ENCODE measurements around the gene ESRRA.
A peak's percentile ranks its signal among the peaks of the same experiment; 100 is the strongest.
"Not testable (repeated sequence)": the region's sequence is repeated elsewhere in the genome, so short reads cannot be mapped to it uniquely, and the experiment has no call there.

ESRRA gene

GRCh38 chr11:64292460-64293254, 12.7 kb upstream of the ESRRA start:
- ATAC-seq (no peak), DNase-seq (no peak)

GRCh38 chr11:64294774-64295173, 10.6 kb upstream of the ESRRA start:
- ATAC-seq (no peak), DNase-seq (no peak)

GRCh38 chr11:64295760-64296159, 9.6 kb upstream of the ESRRA start:
- ATAC-seq (no peak), DNase-seq (no peak)

- no peak for DNase-seq
- no peak for ATAC-seq
Measured at GRCh38 chr11:64296236-64296635, 9.1 kb upstream of the ESRRA start.

GRCh38 chr11:64296830-64297698, 8.3 kb upstream of the ESRRA start:
- ATAC-seq = no peak

GRCh38 chr11:64297699-64298358, 7.5 kb upstream of the ESRRA start:
- DNase-seq (no peak), ATAC-seq (no peak)

More at GRCh38 chr11:64296830-64297698, 8.3 kb upstream of the ESRRA start:
- DNase-seq = no peak

- no peak for DNase-seq
- no peak for ATAC-seq
Measured at GRCh38 chr11:64298966-64299846, 6.1 kb upstream of the ESRRA start.

GRCh38 chr11:64299847-64300648, 5.3 kb upstream of the ESRRA start, which contains the start of gene CATSPERZ:
Gene CATSPERZ, plus strand, starts transcription at chr11:64300358. Its CDS starts 53 bp downstream, at chr11:64300411.
- DNase-seq (no peak), ATAC-seq (no peak)

- DNase-seq = no peak
- no peak for ATAC-seq
Measured at GRCh38 chr11:64303109-64304031, 2.0 kb upstream of the ESRRA start.

GRCh38 chr11:64304032-64304315, 1.4 kb upstream of the ESRRA start:
- no peak for ATAC-seq
- no peak for DNase-seq

GRCh38 chr11:64304316-64305072, 830 bp upstream of the ESRRA start:
- DNase-seq (peak; percentile 99), ATAC-seq (peak; percentile 48)

GRCh38 chr11:64305691-64306562, 603 bp downstream of the ESRRA start:
- peak; percentile 77 for DNase-seq
- peak; percentile 15 for ATAC-seq

- DNase-seq = no peak
- ATAC-seq = no peak
Measured at GRCh38 chr11:64306563-64306875, 1.2 kb downstream of the ESRRA start.

- ATAC-seq = no peak
- DNase-seq = no peak
Measured at GRCh38 chr11:64306876-64307622, 1.7 kb downstream of the ESRRA start.

GRCh38 chr11:64307795-64308194, 2.5 kb downstream of the ESRRA start:
- DNase-seq, ATAC-seq: not testable (repeated sequence)

- no peak for DNase-seq
- ATAC-seq = no peak
Measured at GRCh38 chr11:64312947-64313346, 7.6 kb downstream of the ESRRA start.

GRCh38 chr11:64313491-64314145, 8.3 kb downstream of the ESRRA start:
- ATAC-seq (no peak), DNase-seq (no peak)

All from stimulated activated naive CD8-positive, alpha-beta T cell treated with anti-CD3 and anti-CD28 coated beads, Interleukin-15, Interleukin-2, amounts not matched to agents 100 U/mL and 50 U/mL, for 24 hours (primary cell).